ENCODE results near the gene TNFRSF21.
"Not testable (repeated sequence)": the region's sequence is repeated elsewhere in the genome, so short reads cannot be mapped to it uniquely, and the experiment has no call there.

The TNFRSF21 gene

GRCh38 chr6:47309291-47310130 lies at the start of gene TNFRSF21:
Gene TNFRSF21 (minus strand): TSS chr6:47309905. CDS start chr6:47309511, 394 bp downstream.
- DNase-seq: peak; percentile 94

GRCh38 chr6:47358440-47359225 lies 48.9 kb upstream of the TNFRSF21 start:
- DNase-seq: no peak

GRCh38 chr6:47357827-47358226 lies 48.1 kb upstream of the TNFRSF21 start:
- DNase-seq: no peak

- DNase-seq: no peak
These were observed 45.8 kb upstream of the TNFRSF21 start for GRCh38 chr6:47355496-47355895.

GRCh38 chr6:47353871-47354270 lies 44.2 kb upstream of the TNFRSF21 start:
- no peak for DNase-seq

- no peak for DNase-seq
These were observed 43.3 kb upstream of the TNFRSF21 start for GRCh38 chr6:47352966-47353365.

- DNase-seq: no peak
These were observed 42.7 kb upstream of the TNFRSF21 start for GRCh38 chr6:47352194-47352920.

GRCh38 chr6:47351621-47352020 lies 41.9 kb upstream of the TNFRSF21 start:
- DNase-seq: no peak

GRCh38 chr6:47349931-47350330 lies 40.2 kb upstream of the TNFRSF21 start:
- DNase-seq: no peak

- no peak for DNase-seq
These were observed 38.7 kb upstream of the TNFRSF21 start for GRCh38 chr6:47348316-47348863.

- DNase-seq: no peak
These were observed 36.1 kb upstream of the TNFRSF21 start for GRCh38 chr6:47345761-47346160.

- DNase-seq: no peak
These were observed 34.3 kb upstream of the TNFRSF21 start for GRCh38 chr6:47344022-47344421.

- no peak for DNase-seq
These were observed 33.9 kb upstream of the TNFRSF21 start for GRCh38 chr6:47343600-47343999.

GRCh38 chr6:47342824-47343223 lies 33.1 kb upstream of the TNFRSF21 start:
- DNase-seq: no peak

GRCh38 chr6:47337519-47337918 lies 27.8 kb upstream of the TNFRSF21 start:
- DNase-seq: no peak

GRCh38 chr6:47336334-47336733 lies 26.6 kb upstream of the TNFRSF21 start:
- no peak for DNase-seq

GRCh38 chr6:47335466-47335865 lies 25.8 kb upstream of the TNFRSF21 start:
- DNase-seq: peak; percentile 64

- no peak for DNase-seq
These were observed 24.6 kb upstream of the TNFRSF21 start for GRCh38 chr6:47334334-47334733.

GRCh38 chr6:47328606-47329005 lies 18.9 kb upstream of the TNFRSF21 start:
- DNase-seq: not testable (repeated sequence)

- not testable (repeated sequence) for DNase-seq
These were observed 18.4 kb upstream of the TNFRSF21 start for GRCh38 chr6:47328139-47328538.

- no peak for DNase-seq
These were observed 14.2 kb upstream of the TNFRSF21 start for GRCh38 chr6:47323887-47324286.

GRCh38 chr6:47323321-47323720 lies 13.6 kb upstream of the TNFRSF21 start:
- no peak for DNase-seq

GRCh38 chr6:47321577-47321976 lies 11.9 kb upstream of the TNFRSF21 start:
- DNase-seq: no peak
